ENCODE data around the gene COMP. TPM values are rescaled to one million over a fixed set of nuclear protein-coding genes. Genes with fewer than 3 reads are reported as not detected.

COMP gene
- polyA plus RNA-seq, 1 of the 3 experiments (the other 2 are of a cell fraction) = 0.26 TPM

GRCh38 chr19:18795540-18795939, 4.4 kb upstream of the COMP start:
- CTCF ChIA-PET = interaction anchor here (0.8 kb wide), 1 partner anchor 20 kb away, joined by 3 read pairs; no protein-coding TSS in a partner anchor

GRCh38 chr19:18794692-18795091, 3.6 kb upstream of the COMP start:
- Histone ChIP-seq H4K20me1 (ENCODE audit: insufficient read depth) (no peaks in the 10 kb centered on the region), H3K9me3 (no peaks in the 10 kb centered on the region), H3K36me3 (replicated peaks in 1 of 2; ENCODE audit: control insufficient read depth in 1 of 2, insufficient read depth in 2 of 2, low read length in 1 of 2) (no peaks in the 10 kb centered on the region), H3K9ac (no peak overlapping the region), H3K9me2 (no peaks in the 10 kb centered on the region), H3K4me3 (ENCODE audit: low read depth in 2 of 2, low read length in 1 of 2) (no peak overlapping the region), H3K4me2 (no peak overlapping the region), H3K27ac (ENCODE audit: low read depth in 2 of 2, low read length in 1 of 2) (no peak overlapping the region), H3K4me1 (ENCODE audit: control insufficient read depth in 1 of 2, insufficient read depth in 2 of 2, low read depth in 1 of 2, low read length in 1 of 2) (peaks cover 0 to 6% of the 10 kb centered on the region in 2 experiments; a peak in 1 of 4 replicates), H3K27me3 (ENCODE audit: insufficient read depth) (peaks cover 32% of the 10 kb centered on the region), H2AFZ (ENCODE audit: low read depth) (no peak overlapping the region), H3K79me2 (ENCODE audit: insufficient read depth) (no peaks in the 10 kb centered on the region), H3F3A (replicated peaks; ENCODE audit: insufficient read depth) (peaks cover 4% of the 10 kb centered on the region)
- no peak for DNase-seq
- TF ChIP-seq SMC3 (IDR thresholded peaks at IDR 0.05; ENCODE audit: low read depth, low read length) (no peak), RAD21 (IDR thresholded peaks at IDR 0.05; ENCODE audit: low read length) (no peak), PBX3 (IDR thresholded peaks at IDR 0.05) (no peak), YY1 (IDR thresholded peaks at IDR 0.05; ENCODE audit: low read depth) (no peak), CTCF (IDR thresholded peaks at IDR 0.05) (no peak), RCOR1 (IDR thresholded peaks at IDR 0.05; ENCODE audit: low read length) (no peak), GABPA (IDR thresholded peaks at IDR 0.05; ENCODE audit: low read depth) (no peak), MEF2A (IDR thresholded peaks at IDR 0.05; ENCODE audit: borderline replicate concordance, low read depth) (no peak), FOSL2 (IDR thresholded peaks at IDR 0.05; ENCODE audit: borderline replicate concordance, low read depth) (no peak), FOXJ3 (CRISPR knock-in tag; IDR thresholded peaks at IDR 0.05) (no peak), FOXM1 (IDR thresholded peaks at IDR 0.05; ENCODE audit: low read depth) (no peak), RFX5 (IDR thresholded peaks at IDR 0.05; ENCODE audit: low read length) (no peak), ELF1 (IDR thresholded peaks at IDR 0.05) (no peak), EZH2phosphoT487 (IDR thresholded peaks at IDR 0.05; ENCODE audit: borderline replicate concordance, low read depth) (no peak), TAF1 (IDR thresholded peaks at IDR 0.05; ENCODE audit: borderline replicate concordance, low read depth, low read length) (no peak)
- POLR2A ChIA-PET = no interaction called here
- CTCF ChIA-PET = interaction anchor here (1.1 kb wide), 1 partner anchor 14 kb away, joined by 3 read pairs; no protein-coding TSS in a partner anchor
- WGBS (ENCODE audit: low lambda C conversion rate) = 98% methylated on average over 6 of the region's 6 CpGs

More at GRCh38 chr19:18795540-18795939, 4.4 kb upstream of the COMP start:
- Histone ChIP-seq H3K4me1 (ENCODE audit: control insufficient read depth in 1 of 2, insufficient read depth in 2 of 2, low read depth in 1 of 2, low read length in 1 of 2) (peaks cover 0 to 6% of the 10 kb centered on the region in 2 experiments; a peak in 1 of 4 replicates), H3K4me3 (ENCODE audit: low read depth in 2 of 2, low read length in 1 of 2) (no peak overlapping the region), H3K27me3 (ENCODE audit: insufficient read depth) (peaks cover 26% of the 10 kb centered on the region), H2AFZ (ENCODE audit: low read depth) (no peak overlapping the region), H3K9ac (no peak overlapping the region), H3K9me2 (no peaks in the 10 kb centered on the region), H3K4me2 (no peak overlapping the region), H3K27ac (ENCODE audit: low read depth in 2 of 2, low read length in 1 of 2) (no peak overlapping the region; a peak in 1 of 4 replicates), H3K36me3 (replicated peaks in 1 of 2; ENCODE audit: control insufficient read depth in 1 of 2, insufficient read depth in 2 of 2, low read length in 1 of 2) (no peaks in the 10 kb centered on the region), H3K9me3 (no peaks in the 10 kb centered on the region), H3F3A (replicated peaks; ENCODE audit: insufficient read depth) (peaks cover 4% of the 10 kb centered on the region), H4K20me1 (ENCODE audit: insufficient read depth) (no peaks in the 10 kb centered on the region), H3K79me2 (ENCODE audit: insufficient read depth) (no peaks in the 10 kb centered on the region)
- 49% methylated on average over 8 of the region's 21 CpGs for WGBS (ENCODE audit: low lambda C conversion rate)
- DNase-seq = peak; percentile 82
- TF ChIP-seq RFX5 (IDR thresholded peaks at IDR 0.05; ENCODE audit: low read length) (no peak), MXI1 (IDR thresholded peaks at IDR 0.05; ENCODE audit: low read depth, low read length) (peak; percentile 29; the same call in 1 of the 2 replicates)
- POLR2A ChIA-PET = no interaction called here

Measured in SK-N-SH (cell line).